Astrocyte (in vitro differentiated cells and primary cell): ENCODE data around the gene CARD10. TPM values are rescaled to one million over a fixed set of nuclear protein-coding genes. Genes with fewer than 3 reads are reported as not detected.

ENCODE experiments used
- DNase-seq: peaks from one replicate; pipeline ENCODE4 v3.0.0-alpha.2; 2010; ENCODE audit warnings: low read depth
- FAIRE-seq: peaks from 2 replicates; lab custom pipeline; 2011; peaks lifted over from hg19 to GRCh38; lab: Jason Lieb, UNC
- H2AFZ ChIP-seq: 2 replicates; pipeline ENCODE4 v1.6.0; 2012; ENCODE audit warnings: low read depth, low read length, inconsistent platforms
- H3K27ac ChIP-seq: 2 replicates; pipeline ENCODE4 v1.5.1; 2011; ENCODE audit warnings: low read depth, low read length, inconsistent platforms
- H3K27me3 ChIP-seq: 2 replicates; pipeline ENCODE4 v1.6.0; 2011; ENCODE audit warnings: low read length, inconsistent platforms; ENCODE audit not compliant: insufficient read depth
- H3K36me3 ChIP-seq: 2 replicates; pipeline ENCODE4 v1.5.1; 2011; ENCODE audit warnings: low read length, inconsistent platforms; ENCODE audit not compliant: insufficient read depth
- H3K4me1 ChIP-seq: 2 replicates; pipeline ENCODE4 v1.5.1; 2011; ENCODE audit warnings: low read length, inconsistent platforms; ENCODE audit not compliant: insufficient read depth
- H3K4me2 ChIP-seq: 2 replicates; pipeline ENCODE4 v1.6.0; 2012; ENCODE audit warnings: low read length, inconsistent platforms
- H3K4me3 ChIP-seq: 2 replicates; pipeline ENCODE4 v1.5.1; 2011; ENCODE audit warnings: low read depth, mild to moderate bottlenecking, low read length, inconsistent platforms; ENCODE audit not compliant: insufficient read depth
- H3K79me2 ChIP-seq: 2 replicates; pipeline ENCODE4 v1.6.0; 2012; ENCODE audit warnings: mild to moderate bottlenecking, low read length, inconsistent platforms; ENCODE audit not compliant: insufficient read depth
- H3K9ac ChIP-seq: 2 replicates; pipeline ENCODE4 v1.6.0; 2012; ENCODE audit warnings: mild to moderate bottlenecking, low read length, inconsistent platforms
- H3K9me3 ChIP-seq: 2 replicates; pipeline ENCODE4 v1.5.1; 2012; ENCODE audit warnings: low read depth, mild to moderate bottlenecking, low read length, inconsistent platforms; ENCODE audit not compliant: insufficient read depth
- H4K20me1 ChIP-seq: 2 replicates; pipeline ENCODE4 v1.6.0; 2012; ENCODE audit warnings: low read length, inconsistent platforms; ENCODE audit not compliant: insufficient read depth
- H3K27ac Mint-ChIP-seq: one replicate; pipeline ENCODE4 v1.8.0; 2021; ENCODE audit warnings: mild to moderate bottlenecking, mixed read lengths; ENCODE audit not compliant: unreplicated experiment
- H3K27me3 Mint-ChIP-seq: one replicate; pipeline ENCODE4 v1.8.0; 2021; ENCODE audit warnings: low read depth, mixed read lengths; ENCODE audit not compliant: unreplicated experiment
- H3K36me3 Mint-ChIP-seq: one replicate; pipeline ENCODE4 v1.8.0; 2021; ENCODE audit warnings: low read depth, mixed read lengths; ENCODE audit not compliant: unreplicated experiment
- H3K4me1 Mint-ChIP-seq: one replicate; pipeline ENCODE4 v1.8.0; 2021; ENCODE audit warnings: low read depth, mixed read lengths; ENCODE audit not compliant: unreplicated experiment
- H3K4me3 Mint-ChIP-seq: one replicate; pipeline ENCODE4 v1.8.0; 2021; ENCODE audit warnings: mild to moderate bottlenecking, moderate library complexity, mixed read lengths; ENCODE audit not compliant: unreplicated experiment
- H3K9me3 Mint-ChIP-seq: one replicate; pipeline ENCODE4 v1.8.0; 2021; ENCODE audit warnings: mild to moderate bottlenecking, mixed read lengths; ENCODE audit not compliant: unreplicated experiment
- CTCF ChIP-seq: IDR thresholded peaks from 2 replicates; pipeline ENCODE4 v1.5.1; 2011; ENCODE audit warnings: low read depth, mild to moderate bottlenecking, inconsistent platforms, low read length, moderate library complexity; ENCODE audit not compliant: insufficient read depth
- EZH2 ChIP-seq: IDR thresholded peaks from 2 replicates; pipeline ENCODE4 v1.6.1; 2012; ENCODE audit warnings: mild to moderate bottlenecking, low read length, inconsistent platforms; ENCODE audit not compliant: insufficient read depth
- total RNA-seq: library from RNA; stranded (reverse); gene quantifications from 2 replicates; pipeline ENCODE4 v1.2.1, GENCODE V29; 2021

Gene CARD10
- total RNA-seq, 1 donor from 2014 or later = 22.6 TPM

GRCh38 chr22:37545703-37546436 lies 26.7 kb upstream of the CARD10 start:
- H3K4me1 Mint-ChIP-seq = peaks cover 21% of the 10 kb centered on the region
- H3K4me3 Mint-ChIP-seq = peak overlapping the region; percentile 67
- Histone ChIP-seq H3K4me1 (peaks cover 30% of the 10 kb centered on the region), H3K36me3 (no peaks in the 10 kb centered on the region), H4K20me1 (no peaks in the 10 kb centered on the region), H3K79me2 (no peaks in the 10 kb centered on the region), H3K27ac (peak overlapping the region; percentile 76), H3K27me3 (no peaks in the 10 kb centered on the region), H3K4me3 (no peak overlapping the region), H2AFZ (peak overlapping the region; percentile 78), H3K4me2 (peak overlapping the region; percentile 81), H3K9ac (peak overlapping the region; percentile 64), H3K9me3 (no peaks in the 10 kb centered on the region)
- H3K27me3 Mint-ChIP-seq = peaks cover 2% of the 10 kb centered on the region
- peak overlapping the region; percentile 80 for H3K27ac Mint-ChIP-seq
- DNase-seq (peak; percentile 89), FAIRE-seq (no peak)
- no peak for TF ChIP-seq CTCF
- TF ChIP-seq EZH2 = no peak
- H3K36me3 Mint-ChIP-seq = no peaks in the 10 kb centered on the region
- no peaks in the 10 kb centered on the region for H3K9me3 Mint-ChIP-seq

- H3K27me3 ChIP-seq = no peaks in the 10 kb centered on the region
- peak overlapping the region; percentile 80 for H3K27ac Mint-ChIP-seq
- H3K4me2 ChIP-seq = peak overlapping the region; percentile 81
- H2AFZ ChIP-seq = no peak overlapping the region
- peaks cover 30% of the 10 kb centered on the region for H3K4me1 ChIP-seq
- peak overlapping the region; percentile 64 for H3K9ac ChIP-seq
- no peaks in the 10 kb centered on the region for H3K9me3 Mint-ChIP-seq
- DNase-seq (no peak), FAIRE-seq (peak; percentile 68)
- H4K20me1 ChIP-seq = no peaks in the 10 kb centered on the region
- H3K36me3 ChIP-seq = no peaks in the 10 kb centered on the region
- no peaks in the 10 kb centered on the region for H3K9me3 ChIP-seq
- H3K4me3 Mint-ChIP-seq = peak overlapping the region; percentile 67
- H3K79me2 ChIP-seq = no peaks in the 10 kb centered on the region
- no peaks in the 10 kb centered on the region for H3K36me3 Mint-ChIP-seq
- H3K4me3 ChIP-seq = no peak overlapping the region
- peaks cover 21% of the 10 kb centered on the region for H3K4me1 Mint-ChIP-seq
- peak overlapping the region; percentile 76 for H3K27ac ChIP-seq
- TF ChIP-seq EZH2 (no peak), CTCF (peak; percentile 64)
- H3K27me3 Mint-ChIP-seq = peaks cover 5% of the 10 kb centered on the region
These were observed 25.9 kb upstream of the CARD10 start for GRCh38 chr22:37544955-37545702.
